ENCODE measurements around the gene C1orf21.
"Not testable (repeated sequence)": the region's sequence is repeated elsewhere in the genome, so short reads cannot be mapped to it uniquely, and the experiment has no call there.

The C1orf21 gene

GRCh38 chr1:184597650-184598357 lies 211.0 kb downstream of the C1orf21 start:
- no peak for DNase-seq
- Histone ChIP-seq H3K36me3 (ENCODE audit: control insufficient read depth, insufficient read depth, low read length) (no peaks in the 10 kb centered on the region), H3K27ac (ENCODE audit: insufficient read depth, low read length, poor library complexity, severe bottlenecking) (no peak overlapping the region), H3K4me1 (ENCODE audit: control insufficient read depth, insufficient read depth, low read length, poor library complexity, severe bottlenecking) (no peaks in the 10 kb centered on the region), H3K4me3 (ENCODE audit: insufficient read depth, low read depth, low read length, poor library complexity, severe bottlenecking) (no peak overlapping the region), H3K9me3 (ENCODE audit: control insufficient read depth, low read length) (no peaks in the 10 kb centered on the region), H3K27me3 (replicated peaks; ENCODE audit: control insufficient read depth, insufficient read depth, low read length, poor library complexity, severe bottlenecking) (no peaks in the 10 kb centered on the region)

- Histone ChIP-seq H3K4me3 (ENCODE audit: insufficient read depth, low read depth, low read length, poor library complexity, severe bottlenecking) (no peak overlapping the region), H3K4me1 (ENCODE audit: control insufficient read depth, insufficient read depth, low read length, poor library complexity, severe bottlenecking) (no peaks in the 10 kb centered on the region), H3K36me3 (ENCODE audit: control insufficient read depth, insufficient read depth, low read length) (no peaks in the 10 kb centered on the region), H3K9me3 (ENCODE audit: control insufficient read depth, low read length) (no peaks in the 10 kb centered on the region), H3K27me3 (replicated peaks; ENCODE audit: control insufficient read depth, insufficient read depth, low read length, poor library complexity, severe bottlenecking) (no peaks in the 10 kb centered on the region), H3K27ac (ENCODE audit: insufficient read depth, low read length, poor library complexity, severe bottlenecking) (no peak overlapping the region)
- DNase-seq = no peak
These were observed 211.8 kb downstream of the C1orf21 start for GRCh38 chr1:184598403-184599193.

GRCh38 chr1:184604152-184604900 lies 217.5 kb downstream of the C1orf21 start:
- no peaks in the 10 kb centered on the region for H3K9me3 ChIP-seq (ENCODE audit: control insufficient read depth, low read length)
- H3K36me3 ChIP-seq (ENCODE audit: control insufficient read depth, insufficient read depth, low read length) = no peaks in the 10 kb centered on the region
- no peak for DNase-seq
- no peaks in the 10 kb centered on the region for H3K27me3 ChIP-seq (replicated peaks; ENCODE audit: control insufficient read depth, insufficient read depth, low read length, poor library complexity, severe bottlenecking)
- H3K4me3 ChIP-seq (ENCODE audit: insufficient read depth, low read depth, low read length, poor library complexity, severe bottlenecking) = no peak overlapping the region
- H3K27ac ChIP-seq (ENCODE audit: insufficient read depth, low read length, poor library complexity, severe bottlenecking) = no peak overlapping the region
- H3K4me1 ChIP-seq (ENCODE audit: control insufficient read depth, insufficient read depth, low read length, poor library complexity, severe bottlenecking) = no peaks in the 10 kb centered on the region

GRCh38 chr1:184605941-184606340 lies 219.1 kb downstream of the C1orf21 start:
- H3K36me3 ChIP-seq (ENCODE audit: control insufficient read depth, insufficient read depth, low read length) = no peaks in the 10 kb centered on the region
- no peak overlapping the region for H3K27ac ChIP-seq (ENCODE audit: insufficient read depth, low read length, poor library complexity, severe bottlenecking)
- no peak overlapping the region for H3K4me3 ChIP-seq (ENCODE audit: insufficient read depth, low read depth, low read length, poor library complexity, severe bottlenecking)
- H3K27me3 ChIP-seq (replicated peaks; ENCODE audit: control insufficient read depth, insufficient read depth, low read length, poor library complexity, severe bottlenecking) = no peaks in the 10 kb centered on the region
- no peaks in the 10 kb centered on the region for H3K4me1 ChIP-seq (ENCODE audit: control insufficient read depth, insufficient read depth, low read length, poor library complexity, severe bottlenecking)
- H3K9me3 ChIP-seq (ENCODE audit: control insufficient read depth, low read length) = no peaks in the 10 kb centered on the region
- no peak for DNase-seq

GRCh38 chr1:184606786-184607185 lies 220.0 kb downstream of the C1orf21 start:
- H3K4me3 ChIP-seq (ENCODE audit: insufficient read depth, low read depth, low read length, poor library complexity, severe bottlenecking) = no peak overlapping the region
- no peaks in the 10 kb centered on the region for H3K9me3 ChIP-seq (ENCODE audit: control insufficient read depth, low read length)
- H3K27me3 ChIP-seq (replicated peaks; ENCODE audit: control insufficient read depth, insufficient read depth, low read length, poor library complexity, severe bottlenecking) = no peaks in the 10 kb centered on the region
- H3K36me3 ChIP-seq (ENCODE audit: control insufficient read depth, insufficient read depth, low read length) = no peaks in the 10 kb centered on the region
- no peak overlapping the region for H3K27ac ChIP-seq (ENCODE audit: insufficient read depth, low read length, poor library complexity, severe bottlenecking)
- DNase-seq = no peak
- no peaks in the 10 kb centered on the region for H3K4me1 ChIP-seq (ENCODE audit: control insufficient read depth, insufficient read depth, low read length, poor library complexity, severe bottlenecking)

GRCh38 chr1:184608581-184608980 lies 221.8 kb downstream of the C1orf21 start:
- Histone ChIP-seq H3K27ac (ENCODE audit: insufficient read depth, low read length, poor library complexity, severe bottlenecking) (no peak overlapping the region), H3K9me3 (ENCODE audit: control insufficient read depth, low read length) (no peaks in the 10 kb centered on the region), H3K36me3 (ENCODE audit: control insufficient read depth, insufficient read depth, low read length) (no peaks in the 10 kb centered on the region), H3K4me1 (ENCODE audit: control insufficient read depth, insufficient read depth, low read length, poor library complexity, severe bottlenecking) (no peaks in the 10 kb centered on the region), H3K4me3 (ENCODE audit: insufficient read depth, low read depth, low read length, poor library complexity, severe bottlenecking) (no peak overlapping the region), H3K27me3 (replicated peaks; ENCODE audit: control insufficient read depth, insufficient read depth, low read length, poor library complexity, severe bottlenecking) (no peaks in the 10 kb centered on the region)
- DNase-seq = no peak

- H3K4me1 ChIP-seq (ENCODE audit: control insufficient read depth, insufficient read depth, low read length, poor library complexity, severe bottlenecking) = no peaks in the 10 kb centered on the region
- no peak for DNase-seq
- no peaks in the 10 kb centered on the region for H3K27me3 ChIP-seq (replicated peaks; ENCODE audit: control insufficient read depth, insufficient read depth, low read length, poor library complexity, severe bottlenecking)
- no peak overlapping the region for H3K27ac ChIP-seq (ENCODE audit: insufficient read depth, low read length, poor library complexity, severe bottlenecking)
- no peaks in the 10 kb centered on the region for H3K36me3 ChIP-seq (ENCODE audit: control insufficient read depth, insufficient read depth, low read length)
- no peaks in the 10 kb centered on the region for H3K9me3 ChIP-seq (ENCODE audit: control insufficient read depth, low read length)
- no peak overlapping the region for H3K4me3 ChIP-seq (ENCODE audit: insufficient read depth, low read depth, low read length, poor library complexity, severe bottlenecking)
These were observed 222.2 kb downstream of the C1orf21 start for GRCh38 chr1:184608990-184609389.

- no peaks in the 10 kb centered on the region for H3K4me1 ChIP-seq (ENCODE audit: control insufficient read depth, insufficient read depth, low read length, poor library complexity, severe bottlenecking)
- no peak for DNase-seq
- H3K36me3 ChIP-seq (ENCODE audit: control insufficient read depth, insufficient read depth, low read length) = no peaks in the 10 kb centered on the region
- no peak overlapping the region for H3K27ac ChIP-seq (ENCODE audit: insufficient read depth, low read length, poor library complexity, severe bottlenecking)
- H3K4me3 ChIP-seq (ENCODE audit: insufficient read depth, low read depth, low read length, poor library complexity, severe bottlenecking) = no peak overlapping the region
- H3K27me3 ChIP-seq (replicated peaks; ENCODE audit: control insufficient read depth, insufficient read depth, low read length, poor library complexity, severe bottlenecking) = no peaks in the 10 kb centered on the region
- no peaks in the 10 kb centered on the region for H3K9me3 ChIP-seq (ENCODE audit: control insufficient read depth, low read length)
These were observed 224.2 kb downstream of the C1orf21 start for GRCh38 chr1:184610876-184611595.

GRCh38 chr1:184612229-184612628 lies 225.4 kb downstream of the C1orf21 start:
- H3K27ac ChIP-seq (ENCODE audit: insufficient read depth, low read length, poor library complexity, severe bottlenecking); H3K9me3 ChIP-seq (ENCODE audit: control insufficient read depth, low read length): not testable (repeated sequence)

More at GRCh38 chr1:184612229-184612628, 225.4 kb downstream of the C1orf21 start:
- not testable (repeated sequence) for H3K27me3 ChIP-seq (replicated peaks; ENCODE audit: control insufficient read depth, insufficient read depth, low read length, poor library complexity, severe bottlenecking); H3K4me1 ChIP-seq (ENCODE audit: control insufficient read depth, insufficient read depth, low read length, poor library complexity, severe bottlenecking); DNase-seq; H3K4me3 ChIP-seq (ENCODE audit: insufficient read depth, low read depth, low read length, poor library complexity, severe bottlenecking); H3K36me3 ChIP-seq (ENCODE audit: control insufficient read depth, insufficient read depth, low read length)

All from effector memory CD4-positive, alpha-beta T cell (primary cell).